Caco-2 (cell line): ENCODE data around the gene HSD17B12. TPM values are rescaled to one million over a fixed set of nuclear protein-coding genes. Genes with fewer than 3 reads are reported as not detected.

Source experiments
- BruUV-seq: library from RNA; stranded (reverse); fragments of 400-500 nt; replicated peaks from 2 replicates; lab custom pipeline; 2021; lab: Mats Ljungman, UMichigan
- CTCF ChIA-PET: fragments of 300-600 bp; sonication (Branson Sonifier 250); formaldehyde crosslinking; loops from one replicate; lab custom pipeline; 2022; ENCODE audit warnings: antibody characterized with exemption; lab: Charles Lee
- POLR2A ChIA-PET: fragments of 300-600 bp; sonication (Branson Sonifier 250); formaldehyde crosslinking; loops from one replicate; lab custom pipeline; 2022; ENCODE audit warnings: antibody characterized with exemption; lab: Charles Lee
- DNase-seq, 2 experiments: peaks; one replicate each; pipeline versions ENCODE4 v3.0.0 to v3.0.0-alpha.2; 2020 to 2022
- H3K27me3 ChIP-seq: replicated peaks from 2 replicates; pipeline ENCODE4 v1.6.0; 2011; ENCODE audit warnings: low read length; ENCODE audit not compliant: control insufficient read depth, insufficient read depth
- H3K36me3 ChIP-seq: 2 replicates; pipeline ENCODE4 v1.5.1; 2011; ENCODE audit warnings: low read length; ENCODE audit not compliant: control insufficient read depth, insufficient read depth
- H3K4me1 ChIP-seq: fragments of 250-450 bp; sonication (Bioruptor Pico); 2 replicates; pipeline ENCODE4 v1.5.1; 2020; ENCODE audit warnings: mild to moderate bottlenecking
- H3K4me3 ChIP-seq: 2 replicates; pipeline ENCODE4 v1.5.1; 2011; ENCODE audit warnings: low read depth, mild to moderate bottlenecking, control low read depth, low read length
- H3K9me3 ChIP-seq: fragments of 250-450 bp; sonication (Bioruptor Pico); 2 replicates; pipeline ENCODE4 v1.5.1; 2020; ENCODE audit warnings: mild to moderate bottlenecking, moderate library complexity
- H3K27ac Mint-ChIP-seq: one replicate; pipeline ENCODE4 v1.8.0; 2022; ENCODE audit warnings: mixed read lengths; ENCODE audit not compliant: unreplicated experiment
- H3K27me3 Mint-ChIP-seq: one replicate; pipeline ENCODE4 v1.8.0; 2022; ENCODE audit warnings: mixed read lengths; ENCODE audit not compliant: insufficient read depth, unreplicated experiment
- H3K36me3 Mint-ChIP-seq: one replicate; pipeline ENCODE4 v1.8.0; 2022; ENCODE audit warnings: mild to moderate bottlenecking, mixed read lengths; ENCODE audit not compliant: insufficient read depth, unreplicated experiment
- H3K4me1 Mint-ChIP-seq: one replicate; pipeline ENCODE4 v1.8.0; 2022; ENCODE audit warnings: low read depth, mixed read lengths; ENCODE audit not compliant: unreplicated experiment
- H3K4me3 Mint-ChIP-seq: one replicate; pipeline ENCODE4 v1.8.0; 2022; ENCODE audit warnings: mild to moderate bottlenecking, moderate library complexity, mixed read lengths; ENCODE audit not compliant: unreplicated experiment
- H3K9me3 Mint-ChIP-seq: one replicate; pipeline ENCODE4 v1.8.0; 2022; ENCODE audit warnings: mixed read lengths; ENCODE audit not compliant: unreplicated experiment
- CTCF ChIP-seq, 2 experiments: fragments of 200-600 bp in 1 of 2; IDR thresholded peaks; 1 replicate in 1 of 2; 2 replicates in 1 of 2; pipeline versions ENCODE4 v1.5.1 to v1.8.0; 2011 to 2022; ENCODE audit warnings: antibody characterized with exemption in 1 of 2, control low read depth in 1 of 2, inconsistent platforms in 1 of 2, low read depth in 1 of 2, low read length in 1 of 2, mild to moderate bottlenecking in 1 of 2, moderate library complexity in 1 of 2; ENCODE audit not compliant: insufficient read depth in 1 of 2, severe bottlenecking in 1 of 2, unreplicated experiment in 1 of 2
- intact Hi-C: fragments of 100-400 bp; cut with micrococcal nuclease; formaldehyde crosslinking; loops from one replicate; pipeline ENCODE4 v1.10.0; 2022; ENCODE audit not compliant: unreplicated experiment
- total RNA-seq: library from RNA; stranded (reverse); gene quantifications from 2 replicates; pipeline ENCODE4 v1.2.3, GENCODE V29; 2022

HSD17B12 gene
- total RNA-seq, 1 experiment from 2014 or later = 155 TPM

GRCh38 chr11:43812471-43812870 is 131.9 kb downstream of the HSD17B12 start:
- Mint-ChIP-seq H3K4me1 (no peaks in the 10 kb centered on the region), H3K36me3 (no peaks in the 10 kb centered on the region), H3K4me3 (no peak overlapping the region), H3K27me3 (no peaks in the 10 kb centered on the region), H3K9me3 (no peaks in the 10 kb centered on the region), H3K27ac (no peak overlapping the region)
- H3K27me3 ChIP-seq = no peaks in the 10 kb centered on the region
- no peaks in the 10 kb centered on the region for H3K4me1 ChIP-seq
- H3K4me3 ChIP-seq = no peak overlapping the region
- ChIA-PET POLR2A (no interaction called here), CTCF (no interaction called here)
- BruUV-seq = no TSS peak
- H3K9me3 ChIP-seq = no peaks in the 10 kb centered on the region
- no peaks in the 10 kb centered on the region for H3K36me3 ChIP-seq
- TF ChIP-seq CTCF (IDR thresholded peaks at IDR 0.05; ENCODE audit: insufficient read depth in 1 of 2, low read depth in 1 of 2, low read length in 1 of 2, severe bottlenecking in 1 of 2, unreplicated experiment in 1 of 2) = no peak
- DNase-seq = no peak
- intact Hi-C loops = no loop called here

GRCh38 chr11:43818220-43818619 is 137.7 kb downstream of the HSD17B12 start:
- BruUV-seq = no TSS peak
- TF ChIP-seq CTCF (IDR thresholded peaks at IDR 0.05; ENCODE audit: insufficient read depth in 1 of 2, low read depth in 1 of 2, low read length in 1 of 2, severe bottlenecking in 1 of 2, unreplicated experiment in 1 of 2) = no peak
- H3K36me3 Mint-ChIP-seq = peaks cover 24% of the 10 kb centered on the region
- Histone ChIP-seq H3K4me3 (no peak overlapping the region), H3K36me3 (no peaks in the 10 kb centered on the region), H3K27me3 (no peaks in the 10 kb centered on the region), H3K9me3 (no peaks in the 10 kb centered on the region), H3K4me1 (no peaks in the 10 kb centered on the region)
- ChIA-PET POLR2A (no interaction called here), CTCF (no interaction called here)
- H3K9me3 Mint-ChIP-seq = no peaks in the 10 kb centered on the region
- no peaks in the 10 kb centered on the region for H3K4me1 Mint-ChIP-seq
- H3K4me3 Mint-ChIP-seq = no peak overlapping the region
- DNase-seq = no peak
- H3K27ac Mint-ChIP-seq = no peak overlapping the region
- intact Hi-C loops = no loop called here
- H3K27me3 Mint-ChIP-seq = no peaks in the 10 kb centered on the region

GRCh38 chr11:43819926-43820325 is 139.4 kb downstream of the HSD17B12 start:
- no peak for DNase-seq
- Mint-ChIP-seq H3K4me3 (no peak overlapping the region), H3K36me3 (peaks cover 36% of the 10 kb centered on the region), H3K4me1 (no peaks in the 10 kb centered on the region), H3K27ac (no peak overlapping the region), H3K27me3 (no peaks in the 10 kb centered on the region), H3K9me3 (no peaks in the 10 kb centered on the region)
- intact Hi-C loops = no loop called here
- ChIA-PET CTCF (no interaction called here), POLR2A (no interaction called here)
- TF ChIP-seq CTCF (IDR thresholded peaks at IDR 0.05; ENCODE audit: insufficient read depth in 1 of 2, low read depth in 1 of 2, low read length in 1 of 2, severe bottlenecking in 1 of 2, unreplicated experiment in 1 of 2) = no peak
- Histone ChIP-seq H3K4me1 (no peaks in the 10 kb centered on the region), H3K9me3 (no peaks in the 10 kb centered on the region), H3K36me3 (no peaks in the 10 kb centered on the region), H3K27me3 (no peaks in the 10 kb centered on the region), H3K4me3 (no peak overlapping the region)
- BruUV-seq = no TSS peak
